Effector memory CD8-positive, alpha-beta T cell (primary cell): ENCODE data around the gene CETN1.

Source experiments
- ATAC-seq: fragments of 150-1000 bp; cut with Tn5 transposase; replicated peaks from 2 replicates; pipeline ENCODE4 v1.10.0; 2021; ENCODE audit warnings: mild to moderate bottlenecking, moderate library complexity
- DNase-seq, 3 experiments: peaks; one replicate each; pipeline ENCODE4 v3.0.0; 2021
- H3K27ac Mint-ChIP-seq, 2 donors: one replicate each; pipeline ENCODE4 v1.8.0; 2022; ENCODE audit warnings: mild to moderate bottlenecking in 2 of 2, mixed read lengths in 2 of 2, moderate library complexity in 2 of 2
- H3K27me3 Mint-ChIP-seq, 2 donors: one replicate each; pipeline ENCODE4 v1.8.0; 2022; ENCODE audit warnings: mixed read lengths in 2 of 2
- H3K36me3 Mint-ChIP-seq: one replicate; pipeline ENCODE4 v1.8.0; 2022; ENCODE audit warnings: mild to moderate bottlenecking, moderate library complexity, mixed read lengths; ENCODE audit not compliant: insufficient read depth
- H3K4me1 Mint-ChIP-seq, 2 donors: one replicate each; pipeline ENCODE4 v1.8.0; 2022; ENCODE audit warnings: low read depth in 2 of 2, mixed read lengths in 2 of 2
- H3K4me3 Mint-ChIP-seq, 2 donors: one replicate each; pipeline ENCODE4 v1.8.0; 2022; ENCODE audit warnings: mild to moderate bottlenecking in 2 of 2, mixed read lengths in 2 of 2, moderate library complexity in 2 of 2
- H3K9me3 Mint-ChIP-seq, 2 donors: one replicate each; pipeline ENCODE4 v1.8.0; 2022; ENCODE audit warnings: mixed read lengths in 2 of 2

Gene CETN1

GRCh38 chr18:621291-622043 is 41.3 kb downstream of the CETN1 start:
- no peak overlapping the region for H3K27ac Mint-ChIP-seq
- H3K4me3 Mint-ChIP-seq = no peak overlapping the region
- no peaks in the 10 kb centered on the region for H3K36me3 Mint-ChIP-seq
- H3K4me1 Mint-ChIP-seq = no peaks in the 10 kb centered on the region
- DNase-seq (no peak), ATAC-seq (no peak)
- H3K9me3 Mint-ChIP-seq = no peaks in the 10 kb centered on the region
- peaks cover 26 to 41% of the 10 kb centered on the region in 2 donors for H3K27me3 Mint-ChIP-seq

- H3K4me3 Mint-ChIP-seq = no peak overlapping the region
- H3K9me3 Mint-ChIP-seq = no peaks in the 10 kb centered on the region
- H3K27me3 Mint-ChIP-seq = peaks cover 23 to 48% of the 10 kb centered on the region in 2 donors
- DNase-seq (no peak), ATAC-seq (no peak)
- H3K4me1 Mint-ChIP-seq = no peaks in the 10 kb centered on the region
- H3K27ac Mint-ChIP-seq = no peak overlapping the region
- H3K36me3 Mint-ChIP-seq = no peaks in the 10 kb centered on the region
Observed at GRCh38 chr18:622289-622688, 42.1 kb downstream of the CETN1 start.

- ATAC-seq = peak; percentile 59
Observed at GRCh38 chr18:623761-624620, 43.8 kb downstream of the CETN1 start.

GRCh38 chr18:627231-627630 is 47.1 kb downstream of the CETN1 start:
- ATAC-seq (no peak), DNase-seq (no peak)
- Mint-ChIP-seq H3K27me3 (peaks cover 36 to 54% of the 10 kb centered on the region in 2 donors), H3K27ac (no peak overlapping the region), H3K36me3 (no peaks in the 10 kb centered on the region), H3K4me1 (no peaks in the 10 kb centered on the region), H3K9me3 (no peaks in the 10 kb centered on the region), H3K4me3 (no peak overlapping the region)

More at GRCh38 chr18:623761-624620, 43.8 kb downstream of the CETN1 start:
- H3K4me1 Mint-ChIP-seq = no peaks in the 10 kb centered on the region
- no peaks in the 10 kb centered on the region for H3K36me3 Mint-ChIP-seq
- H3K4me3 Mint-ChIP-seq = no peak overlapping the region
- H3K27me3 Mint-ChIP-seq = peaks cover 20 to 45% of the 10 kb centered on the region in 2 donors
- H3K27ac Mint-ChIP-seq = no peak overlapping the region
- no peaks in the 10 kb centered on the region for H3K9me3 Mint-ChIP-seq
- DNase-seq = peak; percentile 28 to 51 (median 41)

- H3K36me3 Mint-ChIP-seq = no peaks in the 10 kb centered on the region
- H3K9me3 Mint-ChIP-seq = no peaks in the 10 kb centered on the region
- ATAC-seq (no peak), DNase-seq (no peak)
- H3K4me1 Mint-ChIP-seq = no peaks in the 10 kb centered on the region
- no peak overlapping the region for H3K4me3 Mint-ChIP-seq
- H3K27me3 Mint-ChIP-seq = peaks cover 28 to 52% of the 10 kb centered on the region in 2 donors
- H3K27ac Mint-ChIP-seq = no peak overlapping the region
Observed at GRCh38 chr18:629269-630150, 49.3 kb downstream of the CETN1 start.

GRCh38 chr18:631560-631959 is 51.4 kb downstream of the CETN1 start:
- no peak for DNase-seq
- H3K36me3 Mint-ChIP-seq = no peaks in the 10 kb centered on the region
- H3K27me3 Mint-ChIP-seq = peaks cover 22 to 56% of the 10 kb centered on the region in 2 donors
- no peak overlapping the region for H3K4me3 Mint-ChIP-seq
- H3K9me3 Mint-ChIP-seq = no peaks in the 10 kb centered on the region
- no peak for ATAC-seq
- no peak overlapping the region for H3K27ac Mint-ChIP-seq
- H3K4me1 Mint-ChIP-seq = no peaks in the 10 kb centered on the region
